Measurements from ENCODE around the gene NPTN. TPM values are rescaled to one million over a fixed set of nuclear protein-coding genes. Genes with fewer than 3 reads are reported as not detected.

The NPTN gene
- total and polyA plus RNA-seq, 9 of the 15 experiments (the other 6 are each of a cell fraction or from before 2014, with no cell fraction given): 9.6 to 48.5 (median 21.7) TPM

DNA sequence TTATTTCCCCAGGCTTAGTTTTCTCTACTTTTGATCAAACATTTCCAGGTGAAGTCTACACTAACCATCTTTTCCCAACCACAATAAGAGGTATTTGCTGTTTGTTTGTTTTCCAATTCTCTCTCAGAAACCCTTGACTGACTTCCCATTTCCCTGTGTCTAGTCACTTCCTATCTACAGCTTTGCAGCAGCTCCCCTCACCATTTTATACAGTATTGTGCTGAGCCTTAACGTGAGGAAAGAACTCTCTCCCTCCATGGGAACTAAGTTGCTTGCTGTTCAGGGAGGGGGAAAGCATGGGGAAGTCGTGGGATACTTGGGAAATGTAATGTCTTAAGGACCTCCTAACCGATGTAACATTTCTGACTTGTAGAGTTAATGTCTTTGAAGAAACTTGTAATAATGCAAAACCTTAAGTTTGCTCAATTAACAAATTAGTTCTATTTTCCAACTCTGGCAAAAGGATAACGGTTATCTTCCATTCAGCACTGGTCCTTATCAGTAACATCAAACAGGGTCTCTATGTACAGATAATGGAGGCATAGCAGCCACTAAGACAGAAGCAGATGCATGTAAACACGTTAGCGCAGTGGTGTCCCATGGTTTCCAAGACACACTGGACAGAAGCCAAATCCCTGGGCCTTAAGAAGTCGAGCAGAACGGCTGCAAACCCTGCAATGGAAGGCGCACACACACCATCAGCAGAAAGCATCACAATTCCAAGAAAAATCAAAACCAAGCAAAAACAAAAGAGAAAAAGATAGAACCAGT lies 39.7 kb downstream of the NPTN start (continued):
- TF ChIP-seq ZEB2 (IDR thresholded peaks at IDR 0.05) (no peak), MTA2 (IDR thresholded peaks at IDR 0.05; ENCODE audit: low read depth) (0 out of 2 replicates have a peak, but pooled peaks have one; percentile 16), CTCFL (IDR thresholded peaks at IDR 0.05; ENCODE audit: borderline replicate concordance, insufficient read depth, low read depth, low read length, poor library complexity, severe bottlenecking) (no peak), NFE2L1 (tag; IDR thresholded peaks at IDR 0.05; ENCODE audit: borderline replicate concordance, low read depth) (no peak), ZNF778 (CRISPR knock-in tag; IDR thresholded peaks at IDR 0.05) (no peak), XRCC3 (IDR thresholded peaks at IDR 0.05) (no peak), ZNF212 (CRISPR knock-in tag; IDR thresholded peaks at IDR 0.05) (no peak), TBL1XR1 (IDR thresholded peaks at IDR 0.05; ENCODE audit: low read length in 2 of 2) (no peak), TAL1 (IDR thresholded peaks at IDR 0.05) (peak; percentile 31; the same call in 1 of the 2 replicates), RFX1 (IDR thresholded peaks at IDR 0.05) (peak; percentile 54), BDP1 (IDR thresholded peaks at IDR 0.05; ENCODE audit: insufficient read depth, insufficient read length) (no peak), SRSF3 (IDR thresholded peaks at IDR 0.05; ENCODE audit: insufficient read depth, low read length) (no peak), MEIS2 (IDR thresholded peaks at IDR 0.05; ENCODE audit: partially characterized antibody) (no peak), NCOA1 (IDR thresholded peaks at IDR 0.05; ENCODE audit: low read depth) (no peak), NFIX (CRISPR knock-in tag; IDR thresholded peaks at IDR 0.05; ENCODE audit: low read depth) (no peak), FOXJ3 (CRISPR knock-in tag; IDR thresholded peaks at IDR 0.05) (no peak), MEF2A (IDR thresholded peaks at IDR 0.05; ENCODE audit: control insufficient read depth, low read depth, low read length) (no peak), CREB3L1 (IDR thresholded peaks at IDR 0.05; ENCODE audit: borderline replicate concordance, low read depth) (no peak), RNF2 (IDR thresholded peaks at IDR 0.05) (no peak), FOS (IDR thresholded peaks at IDR 0.05; ENCODE audit: extremely low read depth, insufficient read length) (no peak), RAD21 (CRISPR knock-in tag; conservative IDR thresholded peaks at IDR 0.05 in 1 of 2, IDR thresholded peaks at IDR 0.05 in 1 of 2) (no peak)
- TF ChIP-seq, protein P1, sequence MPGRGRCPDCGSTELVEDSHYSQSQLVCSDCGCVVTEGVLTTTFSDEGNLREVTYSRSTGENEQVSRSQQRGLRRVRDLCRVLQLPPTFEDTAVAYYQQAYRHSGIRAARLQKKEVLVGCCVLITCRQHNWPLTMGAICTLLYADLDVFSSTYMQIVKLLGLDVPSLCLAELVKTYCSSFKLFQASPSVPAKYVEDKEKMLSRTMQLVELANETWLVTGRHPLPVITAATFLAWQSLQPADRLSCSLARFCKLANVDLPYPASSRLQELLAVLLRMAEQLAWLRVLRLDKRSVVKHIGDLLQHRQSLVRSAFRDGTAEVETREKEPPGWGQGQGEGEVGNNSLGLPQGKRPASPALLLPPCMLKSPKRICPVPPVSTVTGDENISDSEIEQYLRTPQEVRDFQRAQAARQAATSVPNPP (IDR thresholded peaks at IDR 0.05; ENCODE audit: borderline replicate concordance, insufficient read depth, insufficient read length): no peak
- TF ChIP-seq, protein P2, sequence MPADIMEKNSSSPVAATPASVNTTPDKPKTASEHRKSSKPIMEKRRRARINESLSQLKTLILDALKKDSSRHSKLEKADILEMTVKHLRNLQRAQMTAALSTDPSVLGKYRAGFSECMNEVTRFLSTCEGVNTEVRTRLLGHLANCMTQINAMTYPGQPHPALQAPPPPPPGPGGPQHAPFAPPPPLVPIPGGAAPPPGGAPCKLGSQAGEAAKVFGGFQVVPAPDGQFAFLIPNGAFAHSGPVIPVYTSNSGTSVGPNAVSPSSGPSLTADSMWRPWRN (IDR thresholded peaks at IDR 0.05; ENCODE audit: low read depth): no peak
